ENCODE measurements around the gene LILRB2. TPM values are rescaled to one million over a fixed set of nuclear protein-coding genes. Genes with fewer than 3 reads are reported as not detected.
"Not testable (repeated sequence)": the region's sequence is repeated elsewhere in the genome, so short reads cannot be mapped to it uniquely, and the experiment has no call there.

Gene LILRB2
- 1 to 10 TPM; 1.6 to 9.8 (median 3.0) TPM for total RNA-seq
- long read RNA-seq, result 0 reads

GRCh38 chr19:54281007-54281728 is at the start of gene LILRB2:
Gene LILRB2 (minus strand): TSS chr19:54281110. CDS start chr19:54280496, 614 bp downstream.
- no peaks in the 10 kb centered on the region for H3K9me3 ChIP-seq
- H3K4me1 ChIP-seq, result no peaks in the 10 kb centered on the region
- TF ChIP-seq POLR2A (IDR thresholded peaks at IDR 0.05) (no peak), CTCF (IDR thresholded peaks at IDR 0.05) (no peak)
- H3K36me3 ChIP-seq, result no peaks in the 10 kb centered on the region
- intact Hi-C loops (cut with DNase I), result no loop called here
- H3K27me3 ChIP-seq, result no peaks in the 10 kb centered on the region
- H3K27ac ChIP-seq, result peak within 1 kb of the TSS in 2 of 3 donors; percentile 28 to 47
- 40% methylated on average over 12 of the region's 12 CpGs for WGBS (ENCODE audit: insufficient coverage, low coverage, low lambda C conversion rate, missing lambda C conversion rate)
- H3K4me3 ChIP-seq, result peak within 1 kb of the TSS in 2 of 3 donors; percentile 11 to 21
- ATAC-seq (peak in 3 of 4 donors; percentile 29 to 57 (median 53)), DNase-seq (no peak)

- no peaks in the 10 kb centered on the region for H3K9me3 ChIP-seq
- DNase-seq (peak in 1 of 3 donors; percentile 27), ATAC-seq (no peak)
- H3K27me3 ChIP-seq, result no peaks in the 10 kb centered on the region
- intact Hi-C loops (cut with DNase I), result no loop called here
- H3K36me3 ChIP-seq, result no peaks in the 10 kb centered on the region
- H3K4me3 ChIP-seq, result no peak overlapping the region
- H3K27ac ChIP-seq, result no peak overlapping the region
- H3K4me1 ChIP-seq, result no peaks in the 10 kb centered on the region
- WGBS (ENCODE audit: insufficient coverage, low coverage, low lambda C conversion rate, missing lambda C conversion rate), result 56% methylated on average over 8 of the region's 14 CpGs
- no peak for TF ChIP-seq POLR2A (IDR thresholded peaks at IDR 0.05)
- TF ChIP-seq CTCF (IDR thresholded peaks at IDR 0.05), result no peak
Observed at GRCh38 chr19:54329476-54330165, 48.7 kb upstream of the LILRB2 start.

DNA sequence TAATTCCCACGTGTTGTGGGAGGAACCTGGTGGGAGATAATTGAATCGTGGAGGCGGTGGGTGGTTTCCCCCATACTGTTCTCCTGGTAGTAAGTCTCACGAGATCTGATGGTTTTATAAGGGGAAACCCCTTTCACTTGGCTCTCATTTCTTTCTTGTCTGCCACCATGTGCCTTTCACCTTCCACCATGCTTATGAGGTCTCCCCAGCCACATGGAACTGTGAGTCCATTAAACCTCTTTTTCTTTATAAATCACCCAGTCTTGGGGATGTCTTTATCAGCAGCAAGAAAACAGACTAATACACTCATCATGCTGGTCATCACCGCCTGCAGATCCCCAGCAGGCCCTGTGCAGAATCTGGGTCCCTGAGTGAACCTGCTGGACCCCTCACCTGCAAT is 47.9 kb upstream of the LILRB2 start:
- H3K9me3 ChIP-seq; H3K4me1 ChIP-seq; H3K27ac ChIP-seq; intact Hi-C loops (cut with DNase I); H3K4me3 ChIP-seq; ATAC-seq; H3K27me3 ChIP-seq; H3K36me3 ChIP-seq: not testable (repeated sequence)
- WGBS (ENCODE audit: insufficient coverage, low coverage, low lambda C conversion rate, missing lambda C conversion rate), result 28% methylated on average over 3 of the region's 5 CpGs
- peak in 1 of 3 donors; percentile 10 for DNase-seq

- 50% methylated on average over 2 of the region's 5 CpGs for WGBS (ENCODE audit: insufficient coverage, low coverage, low lambda C conversion rate, missing lambda C conversion rate)
- DNase-seq, result no peak
Observed at GRCh38 chr19:54325631-54326030, 44.7 kb upstream of the LILRB2 start.

More at GRCh38 chr19:54325631-54326030, 44.7 kb upstream of the LILRB2 start:
- no peak for ATAC-seq
- intact Hi-C loops (cut with DNase I), result no loop called here
- no peak overlapping the region for H3K27ac ChIP-seq
- H3K36me3 ChIP-seq, result no peaks in the 10 kb centered on the region
- H3K27me3 ChIP-seq, result no peaks in the 10 kb centered on the region
- H3K4me3 ChIP-seq, result no peak overlapping the region
- no peaks in the 10 kb centered on the region for H3K4me1 ChIP-seq
- TF ChIP-seq POLR2A (IDR thresholded peaks at IDR 0.05) (no peak), CTCF (IDR thresholded peaks at IDR 0.05) (no peak)
- no peaks in the 10 kb centered on the region for H3K9me3 ChIP-seq

All from right lobe of liver (tissue), 6 donors.